GM12873 (cell line): ENCODE measurements around the gene HES7.

ENCODE experiments used
- CTCF ChIP-seq: IDR thresholded peaks from 2 replicates; pipeline ENCODE4 v1.5.1; 2012; ENCODE audit warnings: low read depth, mild to moderate bottlenecking, moderate library complexity, low read length, control low read depth; ENCODE audit not compliant: insufficient read depth; ENCODE audit errors: missing control alignments

Gene HES7

DNA sequence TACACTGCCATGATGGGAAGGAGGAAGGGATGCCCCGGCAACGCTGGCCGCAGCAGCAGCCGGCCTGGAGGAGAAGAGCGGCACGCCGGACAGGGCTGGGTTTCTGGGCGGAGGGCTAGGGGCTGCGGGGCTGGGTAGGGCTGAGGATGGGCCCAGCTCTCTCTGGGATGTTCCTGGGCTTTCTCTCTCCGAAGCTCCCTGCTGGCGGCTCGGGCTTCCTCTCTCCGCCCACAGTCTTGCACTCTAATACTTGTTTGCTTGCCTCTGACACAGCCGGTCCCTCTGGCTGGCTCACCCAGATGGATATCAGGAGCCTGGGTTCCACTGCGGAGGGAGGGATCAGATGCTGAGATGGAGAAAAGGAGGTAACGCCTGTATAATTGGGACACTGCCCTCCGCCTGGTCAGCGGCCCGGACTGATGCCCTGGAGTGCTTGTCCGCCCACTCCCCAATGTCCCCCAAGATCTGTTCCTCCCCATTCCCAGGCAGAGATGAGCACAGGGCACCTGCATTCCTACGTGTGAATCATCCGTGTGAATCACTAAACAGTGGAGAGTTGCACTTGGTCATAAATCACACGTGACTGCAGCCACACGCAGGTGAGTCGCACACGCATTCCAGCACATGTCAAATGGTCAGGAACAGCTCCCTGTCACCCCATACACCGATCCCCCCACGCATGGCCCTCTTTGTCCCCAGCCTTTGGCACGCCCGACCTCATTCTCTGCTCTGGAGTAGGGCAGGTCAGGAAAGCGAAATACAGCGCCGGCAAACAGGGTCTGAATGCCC lies 5.7 kb downstream of the HES7 start, which contains the start of gene ALOXE3:
ALOXE3 (minus strand) TSS at position 535 of the 789 bp plus-strand sequence; CDS start at position 11, 524 bp downstream.
- no peak for TF ChIP-seq CTCF

DNA sequence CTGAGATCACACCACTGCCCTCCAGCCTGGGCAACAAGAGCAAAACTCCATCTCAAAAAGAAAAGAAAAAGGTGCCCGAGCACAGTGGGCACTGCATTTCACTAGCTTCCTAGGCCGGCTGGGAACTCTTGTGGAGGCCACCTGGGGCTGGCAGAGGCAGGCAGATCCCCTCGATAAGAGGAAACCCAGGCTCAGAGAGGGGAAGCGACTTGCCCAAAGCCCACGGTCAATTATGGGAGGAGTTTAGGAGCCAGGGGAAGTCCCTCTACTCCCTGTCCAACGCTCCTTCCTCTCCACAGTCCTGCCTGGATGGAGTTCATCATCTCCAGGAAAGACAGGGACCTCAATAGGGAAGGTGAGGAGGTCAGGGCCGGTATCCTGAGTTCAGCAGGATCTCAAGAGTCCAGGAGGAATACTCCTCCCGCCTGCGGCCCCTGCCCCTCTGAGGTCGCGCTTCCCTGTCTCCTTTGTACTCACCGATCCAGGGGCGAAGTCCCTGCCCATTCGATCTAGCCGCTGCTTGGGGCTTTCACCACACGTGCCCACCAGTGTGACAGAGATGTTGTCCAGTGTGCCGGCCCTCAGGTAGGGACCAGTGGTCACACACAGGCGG lies 6.4 kb downstream of the HES7 start:
- no peak for TF ChIP-seq CTCF

DNA sequence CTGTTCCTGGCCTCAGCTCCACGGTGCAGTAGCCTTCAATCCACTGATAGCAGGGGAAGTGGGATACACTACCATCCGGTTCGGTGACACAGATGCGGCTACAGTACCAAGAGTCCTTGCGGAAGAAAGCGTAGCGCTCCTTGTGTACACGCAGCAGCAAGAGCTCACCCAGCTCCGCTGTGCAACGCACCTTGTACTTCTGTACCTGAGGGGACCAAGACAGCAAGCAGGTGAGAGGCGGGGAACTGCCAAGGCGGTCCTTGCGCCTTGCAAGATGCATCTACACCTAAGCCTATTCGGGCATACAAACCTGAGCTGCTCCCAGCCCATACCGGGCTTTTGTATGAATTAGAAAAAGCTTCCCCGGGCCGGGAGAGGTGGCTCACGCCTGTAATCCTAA lies 7.1 kb downstream of the HES7 start:
- TF ChIP-seq CTCF, result no peak

DNA sequence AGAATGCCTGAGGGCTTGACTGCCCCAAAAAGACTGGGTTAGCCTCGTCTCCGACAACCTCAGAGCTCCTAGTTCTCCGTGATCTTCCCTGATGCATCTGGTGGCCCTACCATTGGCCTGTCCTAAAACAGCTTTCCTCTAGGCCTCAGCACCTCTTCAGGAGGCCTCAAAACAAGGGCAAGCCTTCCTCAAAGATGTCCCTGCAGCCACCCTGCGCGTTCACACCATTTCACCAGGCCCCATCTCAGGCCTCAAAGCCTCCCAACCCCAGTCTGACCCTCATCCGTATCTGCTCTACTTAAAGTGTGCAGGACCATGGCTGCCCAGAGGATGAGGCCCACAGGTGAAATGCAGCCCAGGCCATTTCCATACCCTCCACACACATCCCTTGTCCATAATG lies 13.0 kb downstream of the HES7 start:
- no peak for TF ChIP-seq CTCF

- TF ChIP-seq CTCF, result no peak
These were observed 13.5 kb downstream of the HES7 start for GRCh38 chr17:8110456-8110804.

GRCh38 chr17:8109661-8110455 lies 14.0 kb downstream of the HES7 start:
- peak; percentile 93 for TF ChIP-seq CTCF
